Stimulated activated memory B cell treated with anti-CD40 and anti-IgM and Interleukin-4, amounts not matched to agents 10 μg/mL and 1 μg/mL and 100 μg/mL, for 72 hours (primary cell): Measurements from ENCODE around the gene GPATCH1.
A peak's percentile ranks its signal among the peaks of the same experiment; 100 is the strongest.
"Not testable (repeated sequence)": the region's sequence is repeated elsewhere in the genome, so short reads cannot be mapped to it uniquely, and the experiment has no call there.

Source experiments
- ATAC-seq: fragments of 150-1000 bp; cut with Tn5 transposase; 2 replicates; pipeline ENCODE4 v1.10.0; 2021
- H3K27ac Mint-ChIP-seq: one replicate; pipeline ENCODE4 v1.8.0; 2022; ENCODE audit warnings: mild to moderate bottlenecking, mixed read lengths
- H3K27me3 Mint-ChIP-seq: one replicate; pipeline ENCODE4 v1.8.0; 2022; ENCODE audit warnings: mixed read lengths
- H3K36me3 Mint-ChIP-seq: one replicate; pipeline ENCODE4 v1.8.0; 2022; ENCODE audit warnings: mixed read lengths
- H3K4me1 Mint-ChIP-seq: one replicate; pipeline ENCODE4 v1.8.0; 2022; ENCODE audit warnings: mixed read lengths
- H3K4me3 Mint-ChIP-seq: one replicate; pipeline ENCODE4 v1.8.0; 2022; ENCODE audit warnings: mild to moderate bottlenecking, moderate library complexity, mixed read lengths
- H3K9me3 Mint-ChIP-seq: one replicate; pipeline ENCODE4 v1.8.0; 2022; ENCODE audit warnings: mixed read lengths

GPATCH1 gene

DNA sequence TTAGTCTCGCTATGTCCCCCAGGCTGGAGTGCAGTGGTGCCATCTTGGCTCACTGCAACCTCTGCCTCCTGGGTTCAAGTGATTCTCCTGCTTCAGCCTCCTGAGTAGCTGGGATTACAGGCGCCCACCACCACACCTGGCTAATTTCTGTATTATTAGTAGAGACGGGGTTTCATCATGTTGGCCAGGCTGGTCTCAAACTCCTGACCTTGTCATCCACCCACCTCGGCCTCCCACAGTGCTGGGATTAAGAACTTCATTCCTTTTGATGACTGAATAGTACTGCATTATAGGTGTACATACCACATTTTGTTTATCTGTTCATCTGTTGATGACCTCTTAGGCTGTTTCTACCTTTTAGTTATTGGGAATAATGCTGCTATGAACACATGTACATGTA lies 71.6 kb downstream of the GPATCH1 start:
- not testable (repeated sequence) for H3K4me1 Mint-ChIP-seq, H3K9me3 Mint-ChIP-seq, H3K27ac Mint-ChIP-seq, ATAC-seq, H3K4me3 Mint-ChIP-seq, H3K36me3 Mint-ChIP-seq
- H3K27me3 Mint-ChIP-seq = peaks cover 12% of the 10 kb centered on the region

DNA sequence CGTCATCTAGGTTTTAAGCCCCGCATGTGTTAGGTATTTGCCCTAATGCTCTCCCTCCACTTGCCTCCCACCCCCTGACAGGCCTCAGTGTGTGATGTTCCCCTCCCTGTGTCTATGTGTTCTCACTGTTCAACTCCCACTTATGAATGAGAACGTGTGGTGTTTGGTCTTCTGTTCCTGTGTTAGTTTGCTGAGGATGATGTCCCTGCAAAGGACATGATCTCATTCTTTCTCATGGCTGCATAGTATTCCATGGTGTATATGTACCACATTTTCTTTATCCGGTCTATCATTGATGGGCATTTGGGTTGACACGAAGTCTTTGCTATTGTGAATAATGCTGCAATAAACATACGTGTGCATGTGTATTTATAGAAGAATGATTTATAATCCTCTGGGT lies 73.3 kb downstream of the GPATCH1 start:
- peaks cover 10% of the 10 kb centered on the region for H3K27me3 Mint-ChIP-seq

DNA sequence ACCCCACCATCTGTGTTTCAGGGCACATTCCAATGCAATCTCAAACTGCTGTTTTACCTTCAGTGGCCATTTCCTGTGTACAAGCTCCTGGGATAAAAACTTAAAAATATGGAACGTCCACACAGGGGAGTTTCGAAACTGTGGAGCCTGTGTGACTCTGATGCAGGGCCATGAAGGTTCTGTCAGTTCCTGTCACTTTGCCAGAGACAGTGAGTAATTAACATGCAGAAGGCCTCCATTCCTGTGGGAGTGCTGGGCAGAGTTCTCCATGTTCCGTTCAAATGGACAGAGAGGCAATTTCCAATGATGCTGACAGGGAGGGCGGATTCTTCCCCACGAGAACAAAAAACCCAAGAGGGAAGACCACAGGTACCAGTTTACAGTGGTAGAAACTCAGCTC lies 75.4 kb downstream of the GPATCH1 start:
- no peak overlapping the region for H3K27ac Mint-ChIP-seq
- peaks cover 5% of the 10 kb centered on the region for H3K36me3 Mint-ChIP-seq
- H3K4me3 Mint-ChIP-seq = no peak overlapping the region
- no peak for ATAC-seq
- H3K27me3 Mint-ChIP-seq = peaks cover 10% of the 10 kb centered on the region
- peaks cover 10% of the 10 kb centered on the region for H3K4me1 Mint-ChIP-seq
- no peaks in the 10 kb centered on the region for H3K9me3 Mint-ChIP-seq

More for the DNA sequence above, 73.3 kb downstream of the GPATCH1 start:
- H3K4me1 Mint-ChIP-seq, H3K9me3 Mint-ChIP-seq, H3K36me3 Mint-ChIP-seq, H3K27ac Mint-ChIP-seq, ATAC-seq, H3K4me3 Mint-ChIP-seq: not testable (repeated sequence)

DNA sequence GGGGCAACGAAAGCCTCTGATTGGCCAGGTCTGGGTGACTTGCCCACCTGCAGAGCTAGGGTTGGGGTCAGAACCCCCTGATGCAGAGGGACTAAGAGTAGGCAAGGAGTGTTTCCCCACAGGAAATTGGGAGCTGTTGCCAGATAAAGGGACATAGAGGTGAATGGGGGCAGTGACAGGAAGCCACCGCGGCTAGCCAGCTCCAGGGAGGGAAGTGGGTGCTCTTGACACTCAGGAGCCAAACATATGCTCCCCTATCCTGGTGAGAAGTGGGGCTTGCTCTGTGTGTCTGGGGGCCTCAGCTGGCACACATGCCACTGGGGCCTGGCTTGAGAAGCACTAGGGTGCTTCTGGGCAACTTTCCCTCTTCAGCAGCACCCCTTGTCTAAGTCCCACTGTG lies 76.9 kb downstream of the GPATCH1 start:
- Mint-ChIP-seq H3K4me3 (no peak overlapping the region), H3K9me3 (no peaks in the 10 kb centered on the region), H3K27me3 (peaks cover 10% of the 10 kb centered on the region), H3K36me3 (peaks cover 5% of the 10 kb centered on the region), H3K4me1 (peaks cover 10% of the 10 kb centered on the region), H3K27ac (no peak overlapping the region)
- ATAC-seq = no peak

DNA sequence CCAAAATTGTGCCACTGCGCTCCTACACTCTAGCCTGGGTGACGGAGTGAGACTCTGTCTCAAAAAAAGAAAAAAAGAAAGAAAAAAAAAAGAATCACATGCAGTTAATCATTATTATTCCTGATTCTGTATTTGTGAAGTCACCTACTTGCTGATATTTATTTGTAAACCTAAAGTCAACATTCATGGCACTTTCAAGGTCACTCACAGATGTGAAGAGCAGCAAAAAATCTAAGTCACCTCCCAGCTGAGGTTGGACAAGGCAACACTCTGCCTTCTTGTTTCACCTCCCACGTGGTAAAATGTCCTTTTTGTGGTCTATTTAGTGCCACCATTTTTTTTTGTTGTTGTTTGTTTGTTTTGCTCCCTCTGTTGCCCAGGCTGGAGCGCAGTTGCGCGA lies 77.4 kb downstream of the GPATCH1 start:
- H3K4me3 Mint-ChIP-seq = no peak overlapping the region
- peaks cover 5% of the 10 kb centered on the region for H3K36me3 Mint-ChIP-seq
- H3K27me3 Mint-ChIP-seq = peaks cover 10% of the 10 kb centered on the region

DNA sequence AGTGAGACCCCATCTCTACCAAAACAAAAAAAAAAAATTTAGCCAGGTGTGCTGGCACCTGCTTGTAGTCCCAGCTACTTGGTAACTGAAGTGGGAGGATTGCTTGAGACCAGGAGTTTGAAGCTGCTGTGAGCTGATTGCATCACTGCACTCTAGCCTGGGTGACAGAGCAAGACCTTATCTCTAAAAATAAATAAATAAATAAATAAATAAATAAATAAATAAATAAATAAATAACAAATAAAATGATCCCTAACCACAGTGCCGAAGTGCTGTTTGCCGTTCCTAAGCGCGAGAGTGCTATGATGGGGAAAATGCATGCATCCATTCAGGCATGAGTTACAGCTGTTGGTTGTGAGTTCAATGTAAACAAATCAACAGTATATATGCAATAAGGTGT lies 78.2 kb downstream of the GPATCH1 start:
- peaks cover 10% of the 10 kb centered on the region for H3K4me1 Mint-ChIP-seq
- H3K4me3 Mint-ChIP-seq = no peak overlapping the region
- ATAC-seq = no peak
- peaks cover 5% of the 10 kb centered on the region for H3K36me3 Mint-ChIP-seq
- peaks cover 7% of the 10 kb centered on the region for H3K27me3 Mint-ChIP-seq
- H3K27ac Mint-ChIP-seq = no peak overlapping the region
- H3K9me3 Mint-ChIP-seq = no peaks in the 10 kb centered on the region

More for the DNA sequence above, 77.4 kb downstream of the GPATCH1 start:
- Mint-ChIP-seq H3K4me1 (peaks cover 10% of the 10 kb centered on the region), H3K9me3 (no peaks in the 10 kb centered on the region), H3K27ac (no peak overlapping the region)
- ATAC-seq = no peak

DNA sequence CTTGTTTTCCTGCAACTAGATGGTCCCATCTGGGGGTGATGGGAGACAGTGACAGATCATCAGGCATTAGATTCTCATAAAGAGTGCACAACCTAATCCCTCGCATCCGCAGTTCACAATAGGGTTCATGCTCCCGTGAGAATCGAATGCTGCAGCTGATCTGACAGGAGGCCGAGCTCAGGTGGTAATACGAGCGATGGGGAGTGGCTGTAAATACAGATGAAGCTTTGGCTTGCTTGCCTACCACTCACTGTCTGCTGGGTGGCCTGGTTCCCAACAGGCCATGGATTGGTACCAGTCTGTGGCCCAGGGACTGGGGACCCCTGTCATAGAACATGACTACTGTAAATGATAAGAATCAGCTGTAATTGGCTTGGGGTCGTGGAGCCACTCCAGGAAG lies 78.9 kb downstream of the GPATCH1 start:
- H3K4me1 Mint-ChIP-seq = peaks cover 10% of the 10 kb centered on the region
- ATAC-seq = no peak
- no peaks in the 10 kb centered on the region for H3K27me3 Mint-ChIP-seq
- peaks cover 8% of the 10 kb centered on the region for H3K36me3 Mint-ChIP-seq
- no peak overlapping the region for H3K4me3 Mint-ChIP-seq
- peak overlapping the region; percentile 66 for H3K27ac Mint-ChIP-seq
- H3K9me3 Mint-ChIP-seq = no peaks in the 10 kb centered on the region

DNA sequence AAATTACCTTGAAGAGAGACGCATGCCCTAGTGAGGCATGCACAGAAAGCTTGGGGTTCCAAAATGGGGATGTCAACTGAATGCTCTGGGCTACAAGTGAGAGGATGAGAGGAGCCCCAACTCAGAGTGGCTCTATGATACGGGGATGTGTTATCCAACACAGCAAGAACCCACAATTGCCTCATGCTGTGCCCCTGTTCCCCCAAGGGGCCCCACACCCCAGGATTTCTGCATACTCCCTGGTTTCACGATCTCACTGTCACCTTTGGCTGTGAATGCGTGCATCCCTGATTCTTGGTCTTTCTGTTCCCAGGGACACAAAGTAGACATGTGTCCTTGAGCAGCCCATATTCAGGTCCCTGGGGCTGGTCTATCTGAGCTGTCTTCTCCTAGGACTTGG lies 80.2 kb downstream of the GPATCH1 start:
- Mint-ChIP-seq H3K9me3 (no peaks in the 10 kb centered on the region), H3K27ac (no peak overlapping the region), H3K36me3 (peaks cover 10% of the 10 kb centered on the region), H3K4me1 (peaks cover 10% of the 10 kb centered on the region), H3K4me3 (no peak overlapping the region), H3K27me3 (no peaks in the 10 kb centered on the region)
- ATAC-seq = no peak

DNA sequence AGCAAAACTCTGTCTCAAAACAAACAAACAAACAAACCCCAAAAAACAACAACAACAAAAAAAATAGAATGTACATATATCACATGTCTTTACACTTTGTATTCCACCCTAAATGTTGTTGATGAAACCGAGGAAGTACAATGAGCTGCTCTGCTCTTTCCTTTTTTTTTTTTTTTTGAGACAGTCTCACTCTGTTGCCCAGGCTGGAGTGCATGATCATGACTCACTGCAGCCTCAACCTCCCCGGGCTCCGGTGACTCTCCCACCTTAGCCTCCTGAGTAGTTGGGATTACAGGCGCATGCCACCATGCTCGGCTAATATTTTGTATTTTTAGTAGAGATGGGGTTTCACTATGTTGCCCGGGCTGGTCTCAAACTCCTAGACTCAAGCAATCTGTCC lies 82.5 kb downstream of the GPATCH1 start:
- Mint-ChIP-seq H3K9me3 (peaks cover 7% of the 10 kb centered on the region), H3K27ac (no peak overlapping the region), H3K4me1 (peaks cover 10% of the 10 kb centered on the region), H3K4me3 (no peak overlapping the region), H3K36me3 (peaks cover 22% of the 10 kb centered on the region), H3K27me3 (no peaks in the 10 kb centered on the region)
- ATAC-seq = no peak

DNA sequence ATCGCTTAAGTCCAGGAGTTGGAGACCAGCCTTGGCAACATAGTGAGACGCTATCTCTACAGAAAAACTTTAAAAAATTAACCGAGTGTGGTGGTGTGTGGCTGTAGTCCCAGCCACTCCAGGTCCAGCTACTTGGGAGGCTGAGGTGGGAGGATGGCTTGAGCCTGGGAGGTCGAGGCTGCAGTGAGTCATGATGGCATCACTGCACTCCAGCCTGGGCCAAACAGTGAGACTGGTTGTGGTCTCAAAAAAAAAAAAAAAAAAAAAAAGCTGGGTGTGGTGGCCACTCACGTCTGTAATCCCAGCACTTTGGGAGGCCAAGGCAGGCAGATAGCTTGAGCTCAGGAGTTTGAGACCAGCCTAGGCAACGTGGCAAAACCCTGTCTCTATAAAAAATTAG lies 85.1 kb downstream of the GPATCH1 start:
- H3K9me3 Mint-ChIP-seq = peaks cover 13% of the 10 kb centered on the region
- not testable (repeated sequence) for H3K4me3 Mint-ChIP-seq, H3K4me1 Mint-ChIP-seq, ATAC-seq, H3K27me3 Mint-ChIP-seq, H3K27ac Mint-ChIP-seq
- peaks cover 27% of the 10 kb centered on the region for H3K36me3 Mint-ChIP-seq

DNA sequence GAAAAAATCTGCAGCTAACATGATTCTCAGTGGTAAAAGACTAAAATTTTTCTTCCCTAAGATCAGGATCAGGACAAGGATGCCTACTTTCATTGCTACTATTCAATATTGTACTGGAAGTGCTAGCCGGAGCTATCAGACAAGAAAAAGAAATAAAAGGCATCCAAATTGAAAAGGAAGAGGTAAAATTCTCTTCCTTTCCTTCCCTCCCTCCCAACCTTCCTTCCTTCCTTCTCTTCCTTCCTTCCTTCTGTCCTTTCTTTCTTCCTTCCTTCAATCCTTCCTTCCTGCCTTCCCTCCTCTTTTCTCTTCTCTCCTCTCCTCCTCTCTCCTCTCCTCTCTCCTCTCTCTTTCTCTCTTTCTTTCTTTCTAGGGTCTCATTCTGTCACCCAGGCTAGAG lies 86.5 kb downstream of the GPATCH1 start:
- peaks cover 32% of the 10 kb centered on the region for H3K36me3 Mint-ChIP-seq
- peaks cover 5% of the 10 kb centered on the region for H3K4me1 Mint-ChIP-seq
- H3K9me3 Mint-ChIP-seq = peaks cover 13% of the 10 kb centered on the region
- no peak overlapping the region for H3K4me3 Mint-ChIP-seq
- H3K27ac Mint-ChIP-seq = no peak overlapping the region
- H3K27me3 Mint-ChIP-seq = no peaks in the 10 kb centered on the region
- ATAC-seq = no peak

DNA sequence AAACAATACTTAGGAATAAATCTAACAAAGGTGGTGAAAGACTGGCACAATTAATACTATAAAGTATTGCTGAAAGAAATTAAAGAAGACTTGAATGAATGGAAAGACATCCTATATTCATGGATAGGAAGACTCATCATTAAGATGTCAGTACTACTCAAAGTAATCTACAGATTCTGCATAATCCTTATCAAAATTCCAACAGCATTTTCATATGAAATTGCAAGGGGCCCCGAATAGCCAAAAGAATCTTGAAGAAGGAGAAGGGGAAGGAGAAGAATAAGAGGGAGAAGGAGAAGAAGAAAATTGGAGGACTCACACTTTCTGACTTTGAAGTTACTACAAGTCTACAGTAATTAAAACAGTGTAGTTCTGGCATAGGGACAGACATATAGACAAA lies 87.5 kb downstream of the GPATCH1 start:
- peaks cover 13% of the 10 kb centered on the region for H3K9me3 Mint-ChIP-seq
- H3K36me3 Mint-ChIP-seq = peaks cover 36% of the 10 kb centered on the region
- H3K4me1 Mint-ChIP-seq = peaks cover 16% of the 10 kb centered on the region
- H3K4me3 Mint-ChIP-seq = no peak overlapping the region
- ATAC-seq = no peak
- no peaks in the 10 kb centered on the region for H3K27me3 Mint-ChIP-seq
- H3K27ac Mint-ChIP-seq = no peak overlapping the region

DNA sequence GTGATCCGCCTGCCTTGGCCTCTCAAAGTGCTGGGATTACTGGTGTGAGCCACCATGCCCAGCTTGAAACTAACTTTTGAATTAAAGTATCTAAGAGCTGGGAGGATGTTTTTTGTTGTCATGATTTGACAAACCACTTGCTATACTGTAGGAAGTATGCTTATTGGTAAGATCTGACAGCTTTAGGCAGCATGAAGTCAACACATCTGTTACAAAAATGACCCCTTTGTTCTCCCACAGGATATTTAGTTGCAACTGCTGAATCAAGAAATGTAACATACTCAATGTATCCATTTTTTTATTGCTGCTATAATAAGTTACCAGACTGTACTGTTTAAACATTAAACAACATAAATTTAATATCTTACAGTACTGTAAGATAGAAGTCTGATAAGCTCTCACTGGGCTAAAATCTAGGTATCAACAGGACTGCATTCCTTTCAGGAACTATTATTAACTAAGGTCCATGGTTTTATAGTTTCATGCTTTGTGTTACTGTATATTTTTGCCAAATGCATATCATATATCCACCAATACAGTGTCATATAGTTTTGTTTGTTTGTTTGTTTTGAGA lies 90.3 kb downstream of the GPATCH1 start:
- Mint-ChIP-seq H3K4me3 (no peak overlapping the region), H3K9me3 (peaks cover 13% of the 10 kb centered on the region), H3K27ac (no peak overlapping the region), H3K27me3 (no peaks in the 10 kb centered on the region), H3K36me3 (peaks cover 31% of the 10 kb centered on the region), H3K4me1 (peaks cover 31% of the 10 kb centered on the region)
- ATAC-seq = no peak

DNA sequence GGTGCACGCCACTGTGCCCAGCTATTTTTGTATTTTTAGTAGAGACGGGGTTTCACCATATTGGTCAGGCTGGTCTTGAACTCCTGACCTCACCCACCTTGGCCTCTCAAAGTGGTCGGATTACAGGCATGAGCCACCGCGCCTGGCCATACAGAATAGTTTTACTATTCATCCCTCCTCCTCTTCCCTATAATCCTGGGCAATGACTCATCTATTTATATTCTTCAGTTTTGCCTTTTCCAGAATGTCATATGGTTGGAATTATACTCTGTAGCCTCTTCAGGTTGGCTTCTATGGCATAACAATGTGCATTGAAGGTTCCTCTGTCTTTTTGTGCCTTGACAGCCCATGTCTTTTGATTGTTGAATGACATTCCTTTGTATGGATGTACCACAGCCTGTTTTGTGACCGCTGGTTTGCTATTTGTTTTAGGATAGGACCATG lies 91.0 kb downstream of the GPATCH1 start:
- peaks cover 13% of the 10 kb centered on the region for H3K9me3 Mint-ChIP-seq
- no peak for ATAC-seq
- H3K27ac Mint-ChIP-seq = no peak overlapping the region
- H3K4me3 Mint-ChIP-seq = no peak overlapping the region
- peaks cover 31% of the 10 kb centered on the region for H3K36me3 Mint-ChIP-seq
- H3K27me3 Mint-ChIP-seq = no peaks in the 10 kb centered on the region
- peaks cover 37% of the 10 kb centered on the region for H3K4me1 Mint-ChIP-seq

DNA sequence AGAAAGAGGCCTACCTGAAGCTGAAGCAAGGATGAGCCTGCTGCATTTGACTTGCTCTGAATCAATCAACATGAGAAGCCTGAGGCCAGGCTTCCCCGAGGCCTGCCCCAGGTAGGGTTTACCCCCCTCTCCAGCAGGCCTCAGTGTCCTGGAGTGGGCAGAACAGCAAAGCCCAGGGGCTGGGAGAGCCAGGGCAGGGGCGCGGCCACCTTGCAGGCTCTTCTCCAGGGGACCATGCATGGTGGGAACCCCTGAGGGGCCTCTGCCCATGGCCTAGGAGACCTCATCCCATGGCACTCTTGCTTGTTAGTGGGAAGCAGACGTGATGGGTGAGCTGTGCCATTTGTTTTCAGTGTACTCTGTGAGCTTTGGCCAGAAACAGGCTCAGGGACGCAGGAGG lies 93.2 kb downstream of the GPATCH1 start:
- Mint-ChIP-seq H3K27ac (no peak overlapping the region), H3K27me3 (no peaks in the 10 kb centered on the region), H3K4me1 (peaks cover 51% of the 10 kb centered on the region), H3K9me3 (peaks cover 1% of the 10 kb centered on the region), H3K4me3 (no peak overlapping the region), H3K36me3 (peaks cover 12% of the 10 kb centered on the region)
- ATAC-seq = no peak

DNA sequence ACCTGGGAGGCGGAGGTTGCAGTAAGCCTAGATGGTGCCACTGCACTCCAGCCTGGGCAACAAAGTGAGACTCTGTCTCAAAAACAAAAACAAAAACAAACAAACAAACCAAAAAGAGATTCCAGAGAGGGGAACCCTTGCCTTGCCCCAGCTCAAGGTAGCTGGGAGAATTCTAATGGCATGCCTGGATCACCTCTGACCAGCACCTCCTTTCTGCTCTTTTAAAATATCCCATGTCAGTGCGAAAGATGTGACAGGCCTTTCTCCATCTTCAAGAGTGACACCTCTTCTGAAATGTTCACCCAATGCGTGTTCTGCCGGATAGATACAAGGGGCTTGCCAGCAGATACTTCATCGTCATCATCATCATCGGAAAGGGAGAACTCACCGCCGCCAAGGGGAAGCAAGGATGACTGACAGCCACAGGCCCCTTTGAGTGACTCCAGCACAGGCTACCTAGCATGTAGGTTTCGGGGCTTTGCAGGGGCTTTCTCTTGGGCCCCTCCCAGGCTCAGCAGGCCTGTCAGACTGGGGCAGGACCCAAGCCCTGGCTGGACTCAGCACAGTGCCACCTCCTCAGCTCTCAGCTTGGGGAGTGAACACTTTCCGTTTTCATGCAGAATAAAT lies 94.3 kb downstream of the GPATCH1 start:
- peak overlapping the region; percentile 90 for H3K4me3 Mint-ChIP-seq
- no peak for ATAC-seq
- H3K27me3 Mint-ChIP-seq = no peaks in the 10 kb centered on the region
- peaks cover 9% of the 10 kb centered on the region for H3K36me3 Mint-ChIP-seq
- H3K9me3 Mint-ChIP-seq = no peaks in the 10 kb centered on the region
- H3K4me1 Mint-ChIP-seq = peaks cover 51% of the 10 kb centered on the region
- peak overlapping the region; percentile 98 for H3K27ac Mint-ChIP-seq
